Esophagus muscularis mucosa (tissue), 4 donors: ENCODE data around the gene SLC22A5.

Experiments used
- EP300 ChIP-seq: sonication (generic); formaldehyde crosslinking; IDR thresholded peaks from one replicate; pipeline ENCODE4 v1.6.1; 2017; ENCODE audit warnings: antibody characterized with exemption
- POLR2A ChIP-seq: fragments of 450-650 bp; IDR thresholded peaks from one replicate; pipeline ENCODE4 v1.6.1; 2017; ENCODE audit warnings: antibody characterized with exemption, moderate library complexity, mild to moderate bottlenecking, low read depth
- POLR2AphosphoS5 ChIP-seq, 2 donors: sonication (generic); formaldehyde crosslinking; IDR thresholded peaks; one replicate each; pipeline ENCODE4 v1.6.1; 2017; ENCODE audit warnings: antibody characterized with exemption in 2 of 2
- TF ChIP-seq, protein P1 (sequence below), 3 experiments: fragments of 200-600 bp in 2 of 3; fragments of 450-650 bp in 1 of 3; sonication (generic) in 2 of 3; IDR thresholded peaks; one replicate each; pipeline ENCODE4 v1.5.1; 2017 to 2019; ENCODE audit warnings: antibody characterized with exemption in 3 of 3, mild to moderate bottlenecking in 2 of 3, moderate library complexity in 1 of 3

GRCh38 chr5:132428484-132429462 lies 59.3 kb downstream of the SLC22A5 start:
- TF ChIP-seq EP300 = no peak
- TF ChIP-seq, protein P1, sequence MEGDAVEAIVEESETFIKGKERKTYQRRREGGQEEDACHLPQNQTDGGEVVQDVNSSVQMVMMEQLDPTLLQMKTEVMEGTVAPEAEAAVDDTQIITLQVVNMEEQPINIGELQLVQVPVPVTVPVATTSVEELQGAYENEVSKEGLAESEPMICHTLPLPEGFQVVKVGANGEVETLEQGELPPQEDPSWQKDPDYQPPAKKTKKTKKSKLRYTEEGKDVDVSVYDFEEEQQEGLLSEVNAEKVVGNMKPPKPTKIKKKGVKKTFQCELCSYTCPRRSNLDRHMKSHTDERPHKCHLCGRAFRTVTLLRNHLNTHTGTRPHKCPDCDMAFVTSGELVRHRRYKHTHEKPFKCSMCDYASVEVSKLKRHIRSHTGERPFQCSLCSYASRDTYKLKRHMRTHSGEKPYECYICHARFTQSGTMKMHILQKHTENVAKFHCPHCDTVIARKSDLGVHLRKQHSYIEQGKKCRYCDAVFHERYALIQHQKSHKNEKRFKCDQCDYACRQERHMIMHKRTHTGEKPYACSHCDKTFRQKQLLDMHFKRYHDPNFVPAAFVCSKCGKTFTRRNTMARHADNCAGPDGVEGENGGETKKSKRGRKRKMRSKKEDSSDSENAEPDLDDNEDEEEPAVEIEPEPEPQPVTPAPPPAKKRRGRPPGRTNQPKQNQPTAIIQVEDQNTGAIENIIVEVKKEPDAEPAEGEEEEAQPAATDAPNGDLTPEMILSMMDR (IDR thresholded peaks at IDR 0.05) = no peak
- no peak for TF ChIP-seq POLR2A
- peak; percentile 12 to 20 for TF ChIP-seq POLR2AphosphoS5 (IDR thresholded peaks at IDR 0.05)
